Kidney epithelial cell (primary cell): ENCODE data around the gene GRIK1. TPM values are rescaled to one million over a fixed set of nuclear protein-coding genes. Genes with fewer than 3 reads are reported as not detected.

Experiments used
- DNase-seq: peaks from one replicate; pipeline ENCODE4 v3.0.0-alpha.2; 2010; ENCODE audit warnings: low read depth
- H3K27me3 ChIP-seq: 2 replicates; pipeline ENCODE4 v1.6.0; 2011; ENCODE audit warnings: low read length; ENCODE audit not compliant: control insufficient read depth, insufficient read depth
- H3K36me3 ChIP-seq: 2 replicates; pipeline ENCODE4 v1.5.1; 2011; ENCODE audit warnings: low read length; ENCODE audit not compliant: control insufficient read depth, insufficient read depth
- H3K4me3 ChIP-seq: 2 replicates; pipeline ENCODE4 v1.5.1; 2011; ENCODE audit warnings: low read depth, mild to moderate bottlenecking, control low read depth, low read length
- CTCF ChIP-seq: IDR thresholded peaks from 2 replicates; pipeline ENCODE4 v1.5.1; 2011; ENCODE audit warnings: mild to moderate bottlenecking, moderate library complexity, low read length, control low read depth, inconsistent platforms; ENCODE audit not compliant: insufficient read depth, poor library complexity, severe bottlenecking
- total RNA-seq: library from RNA; depleted of rRNA; stranded (reverse); fragments of >200 nt; gene quantifications from 2 replicates; pipeline ENCODE4 v1.2.3, GENCODE V29; 2015

Gene GRIK1
- total RNA-seq, 1 donor from 2014 or later, result not detected

- no peaks in the 10 kb centered on the region for H3K27me3 ChIP-seq
- H3K36me3 ChIP-seq, result no peaks in the 10 kb centered on the region
- H3K4me3 ChIP-seq, result no peak overlapping the region
- TF ChIP-seq CTCF, result no peak
- no peak for DNase-seq
Observed at GRCh38 chr21:29726044-29726443, 213.8 kb downstream of the GRIK1 start.

GRCh38 chr21:29725025-29725736 is 214.6 kb downstream of the GRIK1 start:
- Histone ChIP-seq H3K27me3 (no peaks in the 10 kb centered on the region), H3K4me3 (no peak overlapping the region), H3K36me3 (no peaks in the 10 kb centered on the region)
- no peak for TF ChIP-seq CTCF
- DNase-seq, result no peak

- Histone ChIP-seq H3K27me3 (no peaks in the 10 kb centered on the region), H3K36me3 (no peaks in the 10 kb centered on the region), H3K4me3 (no peak overlapping the region)
- no peak for DNase-seq
- no peak for TF ChIP-seq CTCF
Observed at GRCh38 chr21:29721964-29722363, 217.8 kb downstream of the GRIK1 start.

- TF ChIP-seq CTCF, result no peak
- no peaks in the 10 kb centered on the region for H3K36me3 ChIP-seq
- no peaks in the 10 kb centered on the region for H3K27me3 ChIP-seq
- no peak overlapping the region for H3K4me3 ChIP-seq
- DNase-seq, result no peak
Observed at GRCh38 chr21:29721221-29721620, 218.6 kb downstream of the GRIK1 start.

- no peaks in the 10 kb centered on the region for H3K27me3 ChIP-seq
- H3K4me3 ChIP-seq, result no peak overlapping the region
- no peak for DNase-seq
- no peaks in the 10 kb centered on the region for H3K36me3 ChIP-seq
- no peak for TF ChIP-seq CTCF
Observed at GRCh38 chr21:29719521-29719920, 220.3 kb downstream of the GRIK1 start.
